ENCODE measurements around the gene DCAF12L2. TPM values are rescaled to one million over a fixed set of nuclear protein-coding genes. Genes with fewer than 3 reads are reported as not detected.
A peak's percentile ranks its signal among the peaks of the same experiment; 100 is the strongest.

Gene DCAF12L2
- total RNA-seq, 5 donors from 2014 or later (not counting 1 experiment from before 2014, with no cell fraction given) = not detected

DNA sequence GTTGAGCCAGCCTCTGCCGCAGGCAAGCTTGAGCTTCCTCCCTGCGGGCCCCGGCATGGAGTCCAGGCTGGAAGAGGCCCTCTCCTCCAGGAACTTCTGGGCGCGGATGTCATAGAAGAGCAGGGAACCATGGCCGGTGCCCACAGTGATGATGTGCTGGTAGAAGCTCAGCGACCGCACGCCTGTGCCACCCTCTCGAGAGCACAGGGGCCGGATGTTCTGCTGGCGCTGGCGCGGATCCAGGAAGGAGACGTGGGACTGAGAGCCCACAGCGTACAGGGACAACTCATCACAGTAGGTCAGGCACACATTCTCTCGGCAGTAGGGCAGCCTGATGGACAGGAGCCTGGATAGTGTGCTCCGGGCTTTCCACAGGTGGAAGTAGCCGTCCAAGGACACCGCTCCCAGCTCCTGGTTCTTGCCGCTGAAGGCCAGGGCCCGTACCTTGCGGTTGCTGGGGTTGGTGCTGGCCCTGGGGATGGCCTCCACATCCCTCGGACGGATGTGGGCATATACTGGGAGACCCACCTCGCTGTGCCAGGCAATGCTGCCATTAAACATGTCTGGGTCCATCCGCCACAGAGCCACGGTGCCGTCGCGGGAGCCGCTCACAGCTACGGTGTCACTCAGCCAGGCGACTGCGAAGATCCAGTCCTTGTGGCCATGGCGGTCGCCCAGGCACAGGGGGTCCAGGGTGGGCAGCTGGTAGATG lies 1.2 kb downstream of the DCAF12L2 start:
- no peak overlapping the region for H3K27ac Mint-ChIP-seq
- Histone ChIP-seq H3K9me3 (no peaks in the 10 kb centered on the region), H3K36me3 (ENCODE audit: control insufficient read depth in 2 of 2, extremely low read depth in 1 of 2, insufficient read depth in 1 of 2, low read length in 1 of 2) (no peaks in the 10 kb centered on the region), H3K4me1 (ENCODE audit: control insufficient read depth in 1 of 2, extremely low read depth in 1 of 2, insufficient read depth in 2 of 2, low read length in 2 of 2) (no peaks in the 10 kb centered on the region), H3K27ac (ENCODE audit: low read length) (no peak overlapping the region), H3K4me3 (ENCODE audit: control insufficient read depth in 1 of 2, extremely low read depth in 1 of 2, low read length in 1 of 2) (no peak overlapping the region), H3K27me3 (replicated peaks in 1 of 2; ENCODE audit: control insufficient read depth in 2 of 2, extremely low read depth in 1 of 2, insufficient read depth in 2 of 2, low read length in 1 of 2) (peaks cover 0 to 8% of the 10 kb centered on the region in 2 experiments)
- 95% methylated on average over 29 of the region's 37 CpGs for WGBS (ENCODE audit: insufficient coverage)
- no peaks in the 10 kb centered on the region for H3K36me3 Mint-ChIP-seq
- no peaks in the 10 kb centered on the region for H3K9me3 Mint-ChIP-seq
- peaks cover 0 to 1% (median 0%) of the 10 kb centered on the region in 3 donors for H3K4me1 Mint-ChIP-seq
- POLR2A ChIA-PET = no interaction called here
- peaks cover 10 to 31% of the 10 kb centered on the region in 2 donors for H3K27me3 Mint-ChIP-seq
- peak overlapping the region in 1 of 3 donors; percentile 48 for H3K4me3 Mint-ChIP-seq
- CTCF ChIA-PET = no interaction called here
- no peak for ATAC-seq (replicated peaks in 1 of 4)
- DNase-seq = no peak

DNA sequence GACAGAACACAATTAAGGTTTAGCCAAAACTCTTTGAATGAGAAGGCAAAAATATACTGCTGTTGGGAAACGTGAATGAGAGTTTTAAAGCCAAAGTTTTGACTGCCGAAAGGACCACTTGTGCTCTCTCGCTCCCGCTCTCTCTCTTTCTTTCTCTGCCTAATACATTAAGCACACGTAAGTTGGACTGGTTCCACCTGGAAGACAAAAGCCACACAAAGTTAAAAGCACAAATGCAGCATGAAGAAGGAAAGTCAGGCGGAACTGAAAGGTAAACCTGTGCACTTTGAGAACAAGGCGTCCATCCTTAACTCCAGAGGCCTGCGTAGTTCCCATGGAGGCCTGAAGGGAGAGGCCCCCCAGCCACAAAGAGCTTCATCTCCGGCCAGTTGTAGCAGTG lies 1.9 kb downstream of the DCAF12L2 start:
- Mint-ChIP-seq H3K36me3 (no peaks in the 10 kb centered on the region), H3K4me1 (peaks cover 0 to 1% (median 0%) of the 10 kb centered on the region in 3 donors), H3K9me3 (no peaks in the 10 kb centered on the region), H3K27me3 (peaks cover 10 to 26% of the 10 kb centered on the region in 2 donors), H3K4me3 (peak overlapping the region in 1 of 3 donors; percentile 48), H3K27ac (no peak overlapping the region)
- DNase-seq = no peak
- H3K36me3 ChIP-seq (ENCODE audit: control insufficient read depth in 2 of 2, extremely low read depth in 1 of 2, insufficient read depth in 1 of 2, low read length in 1 of 2) = no peaks in the 10 kb centered on the region
- H3K27ac ChIP-seq (ENCODE audit: low read length) = no peak overlapping the region
- CTCF ChIA-PET = no interaction called here
- WGBS (ENCODE audit: insufficient coverage) = no CpG with 5 or more reads among the region's 9 CpGs
- H3K27me3 ChIP-seq (replicated peaks in 1 of 2; ENCODE audit: control insufficient read depth in 2 of 2, extremely low read depth in 1 of 2, insufficient read depth in 2 of 2, low read length in 1 of 2) = peaks cover 0 to 8% of the 10 kb centered on the region in 2 experiments
- POLR2A ChIA-PET = no interaction called here
- ATAC-seq (replicated peaks in 1 of 4) = no peak
- no peak overlapping the region for H3K4me3 ChIP-seq (ENCODE audit: control insufficient read depth in 1 of 2, extremely low read depth in 1 of 2, low read length in 1 of 2)
- no peaks in the 10 kb centered on the region for H3K9me3 ChIP-seq
- no peaks in the 10 kb centered on the region for H3K4me1 ChIP-seq (ENCODE audit: control insufficient read depth in 1 of 2, extremely low read depth in 1 of 2, insufficient read depth in 2 of 2, low read length in 2 of 2)

DNA sequence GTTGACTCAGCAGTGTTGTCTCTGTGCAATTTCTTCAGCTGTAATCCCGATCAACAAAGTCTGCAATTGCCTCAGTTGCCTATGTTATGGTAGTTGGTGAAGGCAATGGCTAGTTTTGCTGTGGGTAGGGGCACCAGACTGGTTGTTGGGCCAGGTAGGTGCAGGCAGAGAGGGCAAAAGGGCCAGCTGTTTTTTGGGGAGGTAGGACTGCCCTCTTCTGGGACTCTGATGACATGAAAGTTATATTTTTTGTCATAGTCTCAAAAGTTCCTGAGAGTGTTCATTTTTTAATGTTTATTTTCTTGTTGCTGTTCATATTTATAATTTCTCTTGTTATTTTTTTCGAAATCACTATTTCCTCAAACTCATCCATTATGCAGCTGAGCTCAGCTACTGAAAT lies 25.1 kb downstream of the DCAF12L2 start:
- H3K27me3 Mint-ChIP-seq = peaks cover 0 to 19% of the 10 kb centered on the region in 2 donors
- Histone ChIP-seq H3K27ac (ENCODE audit: low read length) (no peak overlapping the region), H3K4me1 (ENCODE audit: control insufficient read depth in 1 of 2, extremely low read depth in 1 of 2, insufficient read depth in 2 of 2, low read length in 2 of 2) (no peaks in the 10 kb centered on the region), H3K27me3 (replicated peaks in 1 of 2; ENCODE audit: control insufficient read depth in 2 of 2, extremely low read depth in 1 of 2, insufficient read depth in 2 of 2, low read length in 1 of 2) (no peaks in the 10 kb centered on the region), H3K36me3 (ENCODE audit: control insufficient read depth in 2 of 2, extremely low read depth in 1 of 2, insufficient read depth in 1 of 2, low read length in 1 of 2) (no peaks in the 10 kb centered on the region), H3K9me3 (no peaks in the 10 kb centered on the region), H3K4me3 (ENCODE audit: control insufficient read depth in 1 of 2, extremely low read depth in 1 of 2, low read length in 1 of 2) (no peak overlapping the region)
- H3K9me3 Mint-ChIP-seq = no peaks in the 10 kb centered on the region
- DNase-seq (no peak), ATAC-seq (replicated peaks in 1 of 4) (no peak)
- no peak overlapping the region for H3K4me3 Mint-ChIP-seq
- POLR2A ChIA-PET = no interaction called here
- no peaks in the 10 kb centered on the region for H3K4me1 Mint-ChIP-seq
- WGBS (ENCODE audit: insufficient coverage) = 71% methylated on average over 1 of the region's 2 CpGs
- no peak overlapping the region for H3K27ac Mint-ChIP-seq
- no peaks in the 10 kb centered on the region for H3K36me3 Mint-ChIP-seq
- CTCF ChIA-PET = no interaction called here

DNA sequence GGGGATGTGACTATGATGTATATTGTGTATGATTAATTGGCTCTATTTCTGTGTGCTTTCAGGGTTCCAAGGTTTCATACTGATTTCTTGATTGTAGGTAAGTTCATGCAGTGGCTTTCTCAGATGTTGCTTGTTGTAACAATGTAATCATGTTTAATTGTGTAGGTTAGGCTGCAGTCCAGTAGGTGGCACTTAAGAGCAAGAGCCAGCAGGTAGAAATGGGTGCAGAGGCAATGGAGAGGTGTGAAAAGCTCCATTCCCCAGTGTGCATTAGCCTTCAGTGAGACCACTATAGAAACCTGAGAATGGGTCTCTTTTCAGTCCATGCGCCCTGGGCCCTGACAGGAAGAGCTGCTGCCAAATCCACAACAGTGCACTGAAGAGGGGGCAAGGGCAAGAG lies 28.2 kb downstream of the DCAF12L2 start:
- H3K4me1 Mint-ChIP-seq = no peaks in the 10 kb centered on the region
- no peaks in the 10 kb centered on the region for H3K4me1 ChIP-seq (ENCODE audit: control insufficient read depth in 1 of 2, extremely low read depth in 1 of 2, insufficient read depth in 2 of 2, low read length in 2 of 2)
- H3K36me3 Mint-ChIP-seq = no peaks in the 10 kb centered on the region
- no peaks in the 10 kb centered on the region for H3K36me3 ChIP-seq (ENCODE audit: control insufficient read depth in 2 of 2, extremely low read depth in 1 of 2, insufficient read depth in 1 of 2, low read length in 1 of 2)
- no peaks in the 10 kb centered on the region for H3K27me3 ChIP-seq (replicated peaks in 1 of 2; ENCODE audit: control insufficient read depth in 2 of 2, extremely low read depth in 1 of 2, insufficient read depth in 2 of 2, low read length in 1 of 2)
- no CpG with 5 or more reads among the region's 1 CpG for WGBS (ENCODE audit: insufficient coverage)
- no peak overlapping the region for H3K4me3 Mint-ChIP-seq
- H3K27ac Mint-ChIP-seq = no peak overlapping the region
- ATAC-seq (replicated peaks in 1 of 4) (no peak), DNase-seq (no peak)
- CTCF ChIA-PET = no interaction called here
- peaks cover 0 to 25% of the 10 kb centered on the region in 2 donors for H3K27me3 Mint-ChIP-seq
- peaks cover 0 to 3% (median 0%) of the 10 kb centered on the region in 3 donors for H3K9me3 Mint-ChIP-seq
- POLR2A ChIA-PET = no interaction called here
- no peak overlapping the region for H3K27ac ChIP-seq (ENCODE audit: low read length)
- no peak overlapping the region for H3K4me3 ChIP-seq (ENCODE audit: control insufficient read depth in 1 of 2, extremely low read depth in 1 of 2, low read length in 1 of 2)
- H3K9me3 ChIP-seq = no peaks in the 10 kb centered on the region

DNA sequence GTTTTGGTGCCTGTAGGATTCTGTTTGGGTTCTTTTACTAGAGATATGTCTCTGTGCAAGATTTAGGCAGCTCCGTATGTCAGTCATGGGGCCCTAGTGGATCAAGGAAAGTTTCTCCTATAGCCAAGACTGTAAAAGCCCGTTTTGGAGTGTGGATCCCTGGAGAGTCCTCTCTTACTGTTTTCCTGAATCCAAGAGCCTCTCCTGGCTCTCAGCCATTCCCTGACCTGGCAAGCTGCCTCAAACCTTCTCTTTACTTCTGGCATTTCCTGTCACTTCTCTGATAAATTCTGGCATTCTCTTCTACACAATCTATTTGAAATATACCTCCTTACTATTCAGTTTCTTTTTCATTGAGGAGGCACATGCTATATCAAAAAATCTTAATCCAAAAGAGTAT lies 41.4 kb downstream of the DCAF12L2 start:
- Mint-ChIP-seq H3K36me3 (no peaks in the 10 kb centered on the region), H3K9me3 (no peaks in the 10 kb centered on the region), H3K27me3 (peaks cover 0 to 4% of the 10 kb centered on the region in 2 donors), H3K4me3 (no peak overlapping the region), H3K4me1 (no peaks in the 10 kb centered on the region), H3K27ac (no peak overlapping the region)
- H3K9me3 ChIP-seq = no peaks in the 10 kb centered on the region
- no peak overlapping the region for H3K27ac ChIP-seq (ENCODE audit: low read length)
- no peak overlapping the region for H3K4me3 ChIP-seq (ENCODE audit: control insufficient read depth in 1 of 2, extremely low read depth in 1 of 2, low read length in 1 of 2)
- POLR2A ChIA-PET = no interaction called here
- no peak for DNase-seq
- WGBS (ENCODE audit: insufficient coverage) = no CpG with 5 or more reads among the region's 2 CpGs
- no peaks in the 10 kb centered on the region for H3K27me3 ChIP-seq (replicated peaks in 1 of 2; ENCODE audit: control insufficient read depth in 2 of 2, extremely low read depth in 1 of 2, insufficient read depth in 2 of 2, low read length in 1 of 2)
- CTCF ChIA-PET = no interaction called here
- ATAC-seq (replicated peaks in 1 of 4) = no peak
- H3K36me3 ChIP-seq (ENCODE audit: control insufficient read depth in 2 of 2, extremely low read depth in 1 of 2, insufficient read depth in 1 of 2, low read length in 1 of 2) = no peaks in the 10 kb centered on the region
- H3K4me1 ChIP-seq (ENCODE audit: control insufficient read depth in 1 of 2, extremely low read depth in 1 of 2, insufficient read depth in 2 of 2, low read length in 2 of 2) = no peaks in the 10 kb centered on the region

Data from T-cell (primary cell).